CD4-positive, alpha-beta T cell treated with Interferon alpha-2 for 1 hour (primary cell): ENCODE data around the gene NFIB.

Experiments used
- DNase-seq, 2 donors: peaks; one replicate each; pipeline ENCODE4 v3.0.0-alpha.2; 2020 to 2022

Gene NFIB

DNA sequence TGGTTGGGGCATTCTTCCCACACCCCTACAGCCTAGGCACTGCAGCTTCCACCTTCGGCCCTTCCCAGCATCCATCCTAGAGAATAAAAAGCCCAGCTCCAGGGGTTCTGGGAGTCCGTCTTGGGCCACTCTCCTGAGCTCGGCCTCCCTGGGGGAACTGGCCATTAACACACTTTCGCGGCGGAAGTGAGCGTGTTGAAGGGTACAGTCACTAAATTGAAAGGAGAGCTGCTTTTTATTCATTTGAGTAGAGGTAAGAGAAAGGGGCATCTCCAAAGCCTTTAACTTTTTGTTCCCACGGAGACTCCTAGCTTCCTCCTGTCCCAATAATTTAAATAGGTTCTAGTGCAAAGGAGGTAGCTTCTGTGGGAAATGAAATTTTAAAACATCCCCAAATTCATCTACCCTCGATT is 31.0 kb upstream of the NFIB start:
- DNase-seq, result no peak

DNA sequence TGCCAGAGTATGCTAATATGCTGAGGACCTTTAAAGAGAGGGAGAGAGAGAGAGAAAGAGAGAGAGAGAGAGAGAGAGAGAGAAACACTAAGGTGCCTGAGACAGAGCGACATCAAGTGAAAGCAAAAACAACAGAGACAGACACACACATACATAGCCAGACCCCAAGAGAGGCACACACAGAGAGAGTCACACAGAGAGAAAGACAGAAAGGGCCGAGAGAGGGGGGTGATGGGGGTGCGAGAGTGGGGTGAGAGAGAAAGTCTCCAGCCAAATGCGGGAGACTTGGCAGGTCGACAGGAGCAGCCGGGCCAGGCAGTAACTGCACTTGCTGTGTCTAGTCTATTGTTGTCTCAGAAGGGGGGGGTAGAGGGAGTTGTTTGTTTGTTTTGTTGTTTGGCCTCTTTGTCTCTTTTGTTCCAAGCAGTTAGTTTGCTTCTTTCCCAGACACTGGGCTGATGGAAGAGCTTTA is 30.1 kb upstream of the NFIB start:
- no peak for DNase-seq

DNA sequence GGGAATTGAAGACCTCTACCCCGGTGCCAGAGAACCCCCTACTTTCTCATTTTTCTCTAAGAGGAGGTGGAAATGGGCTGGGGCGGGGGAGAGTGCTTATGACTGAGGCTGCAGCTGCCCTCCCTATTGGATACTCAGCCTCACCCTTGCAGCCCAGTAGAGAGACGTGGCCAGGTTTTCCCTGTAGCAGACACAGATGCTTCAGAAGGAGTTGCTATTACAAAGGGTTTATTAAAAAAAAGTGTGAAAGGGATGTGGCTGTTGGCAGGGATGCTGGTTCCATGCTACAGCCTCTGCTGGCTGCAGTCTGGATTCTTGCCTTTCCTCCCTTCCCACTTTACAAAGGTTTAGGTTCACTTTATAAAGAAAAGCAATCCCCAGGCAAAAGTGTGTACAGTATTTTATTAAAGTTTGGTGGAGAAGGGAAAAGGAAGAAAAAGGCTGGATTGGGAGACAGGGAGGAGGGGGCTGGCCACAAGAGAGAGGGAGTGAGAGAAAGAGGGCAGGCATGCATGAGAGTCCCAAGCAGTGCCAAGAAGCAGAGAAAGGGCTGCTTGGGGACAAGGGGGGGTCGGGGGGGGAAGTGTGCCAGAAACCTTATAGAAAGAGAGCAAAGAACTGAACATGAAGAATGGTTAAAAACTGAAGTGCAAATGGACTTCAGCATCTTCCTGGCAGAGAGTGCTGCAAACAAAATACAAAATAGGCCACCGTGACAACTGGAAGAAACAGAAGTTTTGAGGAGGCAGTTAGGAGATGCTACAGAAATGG is 29.5 kb upstream of the NFIB start:
- no peak for DNase-seq

DNA sequence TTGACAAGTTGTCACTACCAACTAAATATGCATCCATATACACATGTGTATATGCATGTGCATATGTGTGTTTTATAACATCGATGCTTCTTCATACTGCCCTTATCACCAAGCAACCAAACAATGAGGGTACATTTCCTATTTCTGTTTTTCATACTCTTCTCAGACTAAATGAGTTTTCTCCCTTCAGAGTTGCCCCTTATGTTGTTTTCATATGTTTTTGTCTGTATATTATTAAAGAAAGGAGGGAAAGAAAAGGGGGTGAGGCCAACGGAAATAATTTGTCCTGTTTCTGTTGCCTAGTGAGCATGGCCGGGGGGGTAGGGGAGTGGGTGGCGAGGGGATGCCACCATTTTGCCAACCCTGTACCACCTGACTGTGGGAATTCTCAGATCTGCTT is 28.8 kb upstream of the NFIB start:
- no peak for DNase-seq

DNA sequence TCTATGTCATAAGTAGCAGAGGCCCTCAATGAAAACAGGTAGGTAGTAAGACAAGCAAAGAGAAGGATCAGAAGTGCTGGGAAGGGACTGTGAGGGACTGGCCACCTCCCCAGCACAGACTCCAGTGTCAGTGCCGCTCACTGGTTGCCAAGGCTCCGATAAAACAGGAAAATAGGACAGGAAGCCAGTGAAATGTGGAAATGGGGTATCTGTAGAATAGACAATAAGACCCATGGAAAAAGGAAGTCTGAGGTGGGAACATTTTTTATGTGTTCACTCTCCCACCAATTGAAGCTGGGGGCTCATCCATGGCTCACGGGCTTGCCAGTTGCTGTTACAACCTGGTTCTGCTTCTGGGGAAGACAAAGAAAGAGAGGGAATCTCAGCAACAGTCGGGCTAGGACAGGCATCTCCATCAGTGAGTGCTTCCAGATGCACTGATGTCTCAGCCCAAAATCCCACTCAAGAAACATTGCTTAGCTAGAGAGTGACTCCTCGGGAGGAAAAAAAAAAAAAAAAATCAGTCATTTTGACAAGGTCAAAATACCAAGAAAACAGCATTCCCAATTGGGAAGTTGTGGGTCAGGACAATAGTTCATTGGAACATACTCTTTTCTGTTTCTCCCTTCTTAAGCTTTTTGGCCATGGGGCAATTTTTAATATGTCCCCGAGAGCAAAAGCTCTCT is 27.6 kb upstream of the NFIB start:
- DNase-seq, result no peak

DNA sequence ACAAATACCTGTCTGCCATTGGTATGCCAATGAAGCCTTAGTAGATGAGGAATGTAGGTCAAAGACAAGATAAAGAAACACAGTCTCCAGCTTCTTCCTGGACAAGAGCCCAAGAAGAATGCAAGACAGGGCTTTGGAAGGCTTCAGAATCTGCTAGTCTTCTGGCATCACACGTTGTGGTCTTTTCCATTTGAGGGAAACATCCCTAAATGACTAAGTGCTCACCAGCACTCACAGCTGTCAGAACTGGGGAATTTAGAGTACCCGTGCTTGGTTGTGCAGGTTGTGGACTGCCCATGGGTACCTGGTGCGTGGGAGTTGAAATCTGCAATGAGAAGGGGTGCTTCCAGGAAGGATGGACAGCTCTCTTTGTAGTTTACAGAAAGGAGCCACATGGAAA is 27.1 kb upstream of the NFIB start:
- no peak for DNase-seq

DNA sequence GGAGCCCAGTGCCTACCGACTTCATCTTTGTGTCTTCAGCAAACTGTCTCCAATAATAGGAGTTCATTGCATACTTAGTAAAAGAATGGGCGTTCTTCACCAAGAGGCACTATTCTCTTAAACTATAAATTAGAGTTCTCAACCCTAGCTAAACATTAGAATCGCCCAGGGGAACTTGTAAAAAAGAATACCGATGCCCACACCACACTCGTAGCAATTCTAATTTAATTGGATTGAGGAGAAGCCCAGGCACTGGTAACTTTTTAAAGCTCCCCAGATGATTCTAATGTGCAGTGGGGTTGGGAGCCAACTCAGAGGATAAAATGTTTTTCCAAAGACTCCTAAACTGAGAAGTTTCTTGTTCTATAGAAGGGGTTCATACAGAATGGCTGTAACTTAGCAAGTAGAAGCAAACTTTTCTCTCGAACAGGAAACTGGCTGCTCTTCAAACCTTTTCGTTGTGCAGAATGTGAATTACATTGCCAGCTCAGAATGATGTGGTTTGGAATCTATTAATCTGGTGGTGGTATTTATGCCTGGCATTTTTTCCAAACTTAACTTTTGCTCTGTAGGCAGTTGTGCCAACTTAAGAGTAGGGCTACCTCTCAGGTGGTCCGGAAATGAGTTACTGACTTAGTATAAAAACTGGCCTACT is 26.4 kb upstream of the NFIB start:
- DNase-seq, result no peak

DNA sequence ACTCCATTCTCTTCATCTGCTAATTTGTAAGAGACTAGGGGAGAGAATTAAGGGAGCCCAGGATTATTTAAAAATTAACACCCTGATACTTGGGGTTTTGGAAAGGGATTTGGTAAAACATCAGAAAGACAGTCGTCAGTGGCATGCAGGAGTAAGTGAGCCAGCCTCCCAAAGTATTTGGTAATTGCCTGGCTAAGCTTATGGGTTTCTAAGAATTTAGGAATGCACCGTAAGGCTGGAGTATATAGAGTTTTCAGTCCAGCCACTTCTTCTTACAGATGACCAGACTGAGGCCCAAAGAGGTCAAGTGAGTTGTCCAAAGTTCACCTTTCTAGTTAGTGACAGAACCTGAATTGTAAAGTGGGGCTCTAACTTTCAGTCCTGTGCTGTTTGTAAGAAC is 25.8 kb upstream of the NFIB start:
- DNase-seq, result no peak

DNA sequence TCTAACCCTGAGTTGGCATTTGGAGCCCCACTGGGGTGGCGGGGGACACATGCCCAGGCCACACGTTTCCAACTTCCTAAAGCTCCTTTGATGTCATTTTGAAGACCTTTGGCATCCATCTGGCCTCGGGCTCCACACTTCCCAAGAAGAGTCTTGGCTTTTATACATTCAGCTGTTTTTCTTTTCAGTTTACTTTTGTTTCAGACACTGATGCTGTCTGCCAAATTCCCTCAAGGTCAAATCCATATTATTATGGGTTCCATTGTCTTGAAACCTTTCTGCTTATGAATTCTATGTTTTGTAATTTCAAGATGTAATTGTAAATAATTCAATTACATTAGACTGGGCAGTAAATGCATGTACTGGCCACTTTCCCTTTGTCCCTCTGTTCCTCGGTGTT is 23.7 kb upstream of the NFIB start:
- DNase-seq, result no peak

DNA sequence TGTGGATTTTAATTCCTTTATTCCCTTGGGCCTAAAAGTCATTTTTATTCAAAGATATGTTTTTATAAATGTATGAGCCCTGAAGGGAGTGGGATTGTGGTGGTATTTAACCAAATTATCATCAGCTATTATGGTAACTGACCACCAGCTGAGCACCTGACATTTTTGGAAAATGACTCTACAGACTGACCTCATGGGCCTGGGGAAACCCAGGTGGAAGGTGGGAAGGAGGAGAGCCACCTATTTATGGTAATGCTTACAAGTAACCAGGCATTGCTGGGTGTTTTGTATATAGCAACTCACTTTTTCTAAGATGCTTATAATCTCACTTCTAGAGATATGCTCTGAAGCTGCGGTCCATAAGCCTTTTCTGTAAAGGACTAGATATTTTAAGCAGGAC is 22.3 kb upstream of the NFIB start:
- DNase-seq, result no peak

DNA sequence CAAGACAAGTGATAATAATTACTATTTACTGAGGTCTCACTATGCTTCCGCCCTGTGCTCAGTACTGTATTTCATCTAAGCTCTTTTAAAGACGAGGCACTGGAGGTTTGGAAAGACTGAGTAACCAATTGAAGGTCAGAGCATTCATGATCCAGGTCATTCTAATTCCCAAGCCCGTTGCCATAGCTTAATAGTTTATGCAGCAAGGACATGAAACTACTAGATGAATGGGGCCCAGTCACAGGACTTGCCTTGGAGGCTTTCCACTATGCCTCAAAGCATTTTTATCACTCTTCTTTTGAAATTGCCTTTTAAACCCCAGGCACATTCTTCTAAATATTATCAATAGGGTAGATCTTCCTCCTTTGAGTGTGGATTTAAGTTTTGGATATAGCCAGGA is 17.2 kb upstream of the NFIB start:
- no peak for DNase-seq

DNA sequence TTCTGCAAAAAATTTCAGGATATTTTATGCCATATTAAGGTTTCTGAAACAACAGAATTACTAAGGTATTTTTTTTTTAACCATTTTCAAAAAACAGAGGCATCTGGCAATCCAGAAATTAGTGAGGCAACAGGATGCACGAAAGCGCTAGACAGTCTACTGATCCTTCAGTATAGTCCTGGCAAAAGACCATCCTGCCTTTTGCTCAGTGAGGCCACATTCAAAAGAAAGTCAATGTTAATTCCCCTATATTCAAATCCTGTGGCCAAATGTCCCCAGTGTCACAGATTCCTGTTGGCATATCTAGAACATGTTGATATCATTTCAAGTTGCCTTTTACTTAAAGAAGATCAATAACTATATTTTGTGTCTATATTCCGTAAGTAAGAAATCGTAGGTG is 13.1 kb upstream of the NFIB start:
- no peak for DNase-seq

DNA sequence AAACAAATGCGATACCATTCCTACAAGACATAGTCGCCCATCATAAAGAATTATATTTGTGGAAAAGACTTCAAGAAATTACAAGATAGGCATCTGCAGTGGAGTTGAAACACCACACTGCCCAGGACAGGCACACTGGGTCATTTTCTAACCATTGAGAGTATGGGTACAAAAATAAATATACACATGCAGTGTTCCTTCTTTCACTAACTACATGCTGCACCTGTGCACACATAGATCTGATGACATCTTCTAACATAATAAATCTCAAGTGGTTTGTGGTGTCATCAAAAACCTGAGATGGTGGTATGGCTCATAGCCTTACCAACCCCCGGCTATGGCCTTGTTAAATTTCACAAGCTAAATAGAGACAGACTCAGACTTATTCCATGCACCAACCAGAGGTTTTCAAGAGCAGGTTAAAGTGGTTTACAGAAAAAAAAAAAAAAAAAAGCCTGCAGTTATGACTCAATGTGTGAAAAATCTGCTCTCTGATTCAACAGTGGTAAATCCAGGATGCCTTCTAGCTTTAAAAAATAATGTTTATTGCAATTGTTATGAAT is 12.4 kb upstream of the NFIB start:
- no peak for DNase-seq

DNA sequence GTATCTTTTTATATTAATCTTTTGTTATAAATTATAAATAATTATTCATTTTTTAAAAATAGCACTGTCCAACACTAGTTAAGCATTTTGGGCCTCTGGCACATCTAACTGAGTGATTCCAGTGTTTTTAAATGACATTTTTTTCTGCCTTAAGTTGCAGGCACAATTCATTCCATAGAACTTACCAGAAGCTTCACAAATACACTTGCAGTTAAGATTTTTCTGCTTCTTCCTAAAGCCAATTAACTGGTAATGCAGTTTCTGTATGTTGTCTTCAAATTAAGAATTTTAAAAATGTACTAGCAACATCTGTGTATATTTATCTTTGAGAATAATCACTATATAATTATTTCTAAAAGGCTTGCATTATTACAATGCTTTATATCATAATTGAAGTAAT is 11.2 kb upstream of the NFIB start:
- DNase-seq, result no peak

DNA sequence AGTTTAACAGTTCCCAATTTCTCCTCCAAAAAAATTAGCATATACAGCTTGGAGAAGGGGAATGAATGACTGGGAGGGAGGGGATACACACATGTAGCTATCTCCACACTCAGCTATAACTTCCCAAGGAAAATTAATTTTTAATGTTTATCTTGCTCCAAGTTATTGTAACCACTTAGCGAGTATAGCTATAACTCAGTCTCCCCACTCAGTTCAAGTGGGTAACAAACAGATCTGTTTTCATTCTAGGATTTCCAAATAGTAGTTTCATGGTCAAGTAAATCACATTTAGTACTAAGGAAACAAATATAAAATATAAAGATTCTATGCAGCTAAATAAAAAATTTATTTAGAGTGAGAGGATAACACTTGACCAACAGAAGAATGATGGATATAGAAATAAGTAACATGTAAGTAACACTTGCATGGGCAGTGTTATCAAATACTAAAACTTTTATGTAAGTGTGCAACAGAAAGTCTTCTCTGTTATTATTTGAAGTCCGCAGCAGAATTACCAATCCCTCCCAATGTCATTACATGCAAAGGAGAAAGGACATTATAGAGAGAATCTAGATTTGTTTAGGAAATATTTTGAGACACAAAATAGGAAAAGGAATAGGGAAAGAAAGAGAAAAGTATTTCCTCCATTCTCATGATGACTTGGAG is 10.2 kb upstream of the NFIB start:
- DNase-seq, result no peak

DNA sequence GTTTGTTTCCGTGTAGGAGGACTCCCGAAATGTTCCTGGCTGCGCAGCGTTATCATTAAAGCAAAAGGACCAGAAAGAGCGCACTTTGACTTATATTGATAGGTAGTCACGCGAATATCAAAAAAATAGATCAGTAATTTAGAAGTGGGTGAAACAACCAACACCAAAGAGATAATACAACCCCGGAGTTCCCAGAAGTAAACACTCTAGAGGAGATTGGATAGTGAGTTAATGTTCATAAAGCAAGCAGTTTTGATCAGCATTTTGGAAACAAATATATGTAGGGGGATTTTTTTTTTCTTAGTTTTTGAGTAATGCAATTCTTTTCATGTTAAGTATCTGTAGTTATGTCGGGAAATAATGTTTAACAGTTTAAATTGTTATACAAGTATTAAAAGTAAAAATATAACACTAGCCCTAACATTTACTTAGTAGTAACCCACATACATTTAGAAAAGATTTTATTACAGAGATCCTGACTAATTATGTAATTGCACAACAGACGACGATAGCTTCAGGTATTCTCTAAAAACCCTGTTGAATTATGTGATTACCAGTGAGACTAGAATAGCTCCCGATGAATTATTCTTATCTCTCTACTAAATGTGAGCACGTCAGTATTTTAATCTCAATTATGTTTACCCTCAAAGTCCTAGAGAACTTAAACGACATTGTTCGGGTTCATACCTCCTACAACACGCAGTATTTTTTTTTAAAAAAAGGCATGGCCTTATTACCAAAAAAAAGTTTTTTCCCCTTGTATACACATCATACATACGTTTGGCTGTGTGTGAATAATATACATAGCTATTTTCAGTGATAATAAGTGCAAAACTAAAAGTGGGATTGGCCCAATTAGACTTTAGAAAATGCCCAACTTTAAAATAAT is 9.4 kb upstream of the NFIB start:
- DNase-seq, result no peak

DNA sequence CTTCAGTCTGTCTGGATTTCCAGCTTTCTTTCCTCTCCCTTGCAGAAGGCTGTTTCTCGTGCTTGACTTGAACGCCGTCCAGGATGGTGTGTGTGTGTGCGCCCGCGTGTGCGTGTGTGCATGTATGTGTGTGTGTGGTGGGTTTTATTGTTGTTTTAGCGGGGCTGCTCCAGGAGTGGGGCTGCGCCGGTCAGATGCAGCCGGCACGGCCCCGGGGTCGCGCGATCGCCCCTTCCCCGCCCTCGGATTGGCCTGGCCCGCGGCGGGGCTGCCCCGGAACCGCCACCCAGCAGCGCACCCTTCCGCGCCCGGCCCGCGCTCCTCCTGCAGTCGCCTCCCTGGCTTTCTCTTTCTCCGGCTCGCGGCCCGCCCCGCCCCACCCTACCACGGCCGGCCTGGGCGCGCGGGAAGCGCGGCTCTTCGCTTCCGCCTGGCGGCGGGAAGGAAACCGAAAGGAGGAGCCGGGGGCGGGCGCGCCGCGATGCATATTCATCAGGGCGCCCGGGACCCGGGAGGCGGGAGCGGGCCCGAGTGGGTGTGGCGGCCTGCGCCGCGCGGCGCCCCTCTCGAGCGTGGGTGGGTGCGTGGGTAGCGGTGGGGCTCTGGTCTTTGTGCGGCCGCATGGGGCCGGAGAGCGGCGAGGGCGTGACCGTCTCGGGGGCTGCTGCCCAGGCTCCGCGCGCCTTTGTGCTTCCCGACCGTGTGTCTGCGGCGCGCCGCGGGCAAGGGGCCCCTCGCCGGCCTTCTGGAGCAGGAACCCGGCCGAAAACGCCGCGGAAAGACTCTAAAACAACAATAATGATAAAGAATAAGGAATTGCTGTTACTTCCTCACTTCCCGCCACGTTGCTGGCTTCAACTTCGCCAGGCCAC is 8.5 kb upstream of the NFIB start:
- peak; percentile 60 to 79 for DNase-seq

DNA sequence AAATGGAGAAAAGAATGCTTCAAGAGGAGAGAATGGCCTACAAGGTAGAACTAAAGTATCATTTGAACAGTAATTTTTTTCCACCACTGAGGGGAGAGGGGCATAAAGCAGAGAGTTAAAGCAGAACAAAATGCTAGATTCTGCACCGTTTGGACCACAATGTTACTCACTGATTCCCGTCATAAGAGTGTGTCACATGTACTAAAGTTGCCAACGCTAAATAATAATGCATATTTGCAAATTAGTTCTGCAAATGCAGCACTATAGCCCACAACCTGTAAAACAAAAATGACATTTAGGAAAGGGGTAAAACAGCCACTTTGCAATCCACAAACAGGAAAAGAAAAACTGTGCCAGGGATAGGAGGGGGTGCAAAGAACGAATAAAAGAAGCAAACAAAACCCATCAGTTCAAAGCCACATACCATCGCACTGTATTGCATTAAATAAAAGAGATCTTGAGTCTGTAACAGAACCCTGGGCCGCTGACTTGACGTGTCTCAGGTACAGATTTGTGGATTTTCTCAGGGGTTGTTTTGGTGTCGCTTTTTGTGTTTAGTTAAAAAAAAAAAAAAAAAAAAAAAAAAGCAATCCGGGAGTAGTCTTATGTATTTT is 7.7 kb upstream of the NFIB start:
- DNase-seq, result no peak

DNA sequence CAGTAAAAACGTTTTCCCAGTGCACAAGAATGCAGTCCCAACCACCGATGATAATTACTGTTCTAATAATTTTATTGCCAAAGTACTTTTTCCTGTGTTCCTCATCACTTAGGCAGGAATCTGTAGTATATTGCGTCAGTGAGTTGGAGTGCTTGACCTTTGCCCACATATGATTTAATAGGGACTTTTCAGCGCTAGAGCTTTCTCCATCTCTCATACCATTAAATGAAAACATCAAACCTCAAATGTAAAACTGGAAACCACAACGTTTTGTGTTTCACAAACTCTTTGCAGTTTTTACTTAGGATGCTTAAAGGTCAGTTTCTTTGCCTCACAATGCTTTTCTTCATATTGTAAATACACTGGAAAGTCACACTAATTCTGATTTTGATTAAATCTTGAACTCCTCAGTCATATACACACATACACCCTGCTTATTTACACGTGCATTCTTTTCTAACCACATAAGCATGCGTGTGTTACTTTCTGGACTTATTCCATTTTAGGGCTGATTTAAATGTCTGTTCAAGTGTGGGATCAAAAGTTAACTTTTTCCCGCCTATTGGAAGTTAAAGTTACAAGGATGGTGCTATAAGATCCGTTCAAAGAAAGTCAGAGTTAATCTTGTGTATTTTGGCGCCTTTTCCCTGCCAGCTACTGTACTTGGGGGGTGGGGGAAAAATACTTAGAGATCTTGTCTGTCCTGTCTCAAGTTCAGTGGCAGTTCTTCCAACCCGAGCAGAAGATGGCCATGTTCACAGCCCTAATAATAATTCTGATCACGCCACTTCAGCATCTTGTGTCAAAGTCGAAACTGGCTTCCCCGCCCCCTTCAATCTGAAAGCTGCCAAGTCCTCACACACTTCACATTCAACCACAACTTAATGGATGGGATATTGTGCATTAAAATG is 6.6 kb upstream of the NFIB start:
- DNase-seq, result no peak
